Stimulated activated CD4-positive, alpha-beta T cell treated with anti-CD3 and anti-CD28 coated beads, TNF-alpha, amount 100 ng/mL, for 4 hours (primary cell): ENCODE measurements around the gene ALAS1.

Experiments used
- DNase-seq, 3 experiments: peaks; one replicate each; pipeline ENCODE4 v3.0.0-alpha.2; 2020; ENCODE audit warnings: low read depth in 3 of 3

Gene ALAS1

DNA sequence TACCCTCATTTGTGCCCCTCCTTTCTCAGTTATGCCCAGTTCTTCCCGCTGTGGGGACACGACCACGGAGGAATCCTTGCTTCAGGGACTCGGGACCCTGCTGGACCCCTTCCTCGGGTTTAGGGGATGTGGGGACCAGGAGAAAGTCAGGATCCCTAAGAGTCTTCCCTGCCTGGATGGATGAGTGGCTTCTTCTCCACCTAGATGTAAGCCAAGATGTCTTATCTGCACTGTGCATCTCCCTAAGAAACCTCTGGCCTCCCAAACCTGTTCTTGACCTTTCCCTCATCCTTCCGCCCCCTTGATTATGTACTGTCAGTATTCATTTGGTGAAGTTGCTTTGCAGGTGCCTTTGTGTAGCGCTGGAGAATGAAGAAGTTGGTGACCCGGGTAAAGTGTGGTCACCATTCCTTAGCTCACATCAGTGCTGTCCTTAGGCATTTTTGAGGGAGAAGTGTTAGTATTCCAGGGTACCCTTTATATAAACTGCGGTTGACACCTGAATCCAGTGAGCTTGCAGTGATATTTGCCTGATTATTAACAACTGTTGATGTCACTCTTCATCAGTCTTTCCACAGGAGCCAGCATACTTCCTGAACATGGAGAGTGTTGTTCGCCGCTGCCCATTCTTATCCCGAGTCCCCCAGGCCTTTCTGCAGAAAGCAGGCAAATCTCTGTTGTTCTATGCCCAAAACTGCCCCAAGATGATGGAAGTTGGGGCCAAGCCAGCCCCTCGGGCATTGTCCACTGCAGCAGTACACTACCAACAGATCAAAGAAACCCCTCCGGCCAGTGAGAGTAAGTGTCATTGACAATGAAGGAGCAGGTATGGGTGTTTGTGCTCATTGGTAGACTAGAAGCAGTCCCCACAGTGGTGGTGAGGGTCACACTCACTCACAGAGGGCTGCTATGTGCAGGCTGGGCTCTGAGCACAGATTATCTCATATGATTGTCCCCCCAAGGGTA is 966 bp downstream of the ALAS1 start:
- DNase-seq = no peak

DNA sequence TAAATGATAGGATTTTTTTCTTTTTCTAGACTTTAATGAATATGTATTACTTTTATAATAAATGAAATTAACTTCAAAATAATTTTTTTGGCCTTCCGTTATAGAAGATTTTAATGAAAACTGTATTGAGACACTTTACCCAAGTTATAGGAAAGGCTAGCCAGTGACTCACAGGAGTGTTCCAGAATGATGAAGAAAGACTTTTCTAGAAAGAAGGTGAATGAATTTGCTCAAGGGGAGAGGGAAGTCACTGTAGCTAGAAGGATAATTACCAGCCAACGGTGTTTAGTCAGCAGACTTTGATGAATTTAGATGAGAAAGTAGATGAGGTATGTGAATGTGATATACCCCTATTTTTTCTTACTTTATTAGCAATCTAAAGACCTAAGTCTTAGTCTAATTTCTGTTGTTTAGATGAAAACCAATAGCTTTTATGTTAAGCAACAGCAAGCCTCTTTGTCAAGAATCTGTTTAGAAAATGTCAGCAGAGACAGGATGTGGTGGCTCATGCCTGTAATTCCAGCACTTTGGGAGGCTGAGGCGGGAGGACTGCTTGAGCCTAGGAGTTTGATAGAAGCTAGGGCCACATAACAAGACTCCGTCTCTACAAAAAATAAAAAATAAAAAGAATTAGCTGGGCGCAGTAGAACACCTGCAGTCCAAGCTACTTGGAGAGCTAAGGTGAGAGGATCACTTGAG is 3.2 kb downstream of the ALAS1 start:
- DNase-seq = no peak

DNA sequence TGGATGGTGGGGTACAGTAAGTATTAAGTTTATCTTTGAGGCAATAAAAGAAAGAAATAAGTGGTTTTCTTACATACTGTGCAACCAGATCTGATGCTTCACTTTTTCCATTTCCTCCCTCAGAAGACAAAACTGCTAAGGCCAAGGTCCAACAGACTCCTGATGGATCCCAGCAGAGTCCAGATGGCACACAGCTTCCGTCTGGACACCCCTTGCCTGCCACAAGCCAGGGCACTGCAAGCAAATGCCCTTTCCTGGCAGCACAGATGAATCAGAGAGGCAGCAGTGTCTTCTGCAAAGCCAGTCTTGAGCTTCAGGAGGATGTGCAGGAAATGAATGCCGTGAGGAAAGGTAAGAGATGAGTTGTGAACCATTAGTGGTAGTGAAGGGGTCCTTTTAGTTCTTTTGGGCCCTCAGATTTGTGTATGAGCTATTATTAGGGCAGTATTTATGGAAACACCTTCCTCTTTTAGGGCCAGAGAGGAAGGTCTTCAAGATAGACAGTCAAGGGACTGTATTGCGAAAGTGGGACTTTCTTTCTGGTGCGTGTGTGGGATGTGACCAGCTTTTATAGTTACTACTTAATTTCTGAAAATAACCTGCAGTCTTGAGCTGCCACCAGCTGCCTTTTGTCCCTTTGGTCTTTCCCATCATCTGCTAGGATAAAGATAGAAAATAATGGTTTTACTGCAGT is 4.6 kb downstream of the ALAS1 start:
- DNase-seq = no peak

DNA sequence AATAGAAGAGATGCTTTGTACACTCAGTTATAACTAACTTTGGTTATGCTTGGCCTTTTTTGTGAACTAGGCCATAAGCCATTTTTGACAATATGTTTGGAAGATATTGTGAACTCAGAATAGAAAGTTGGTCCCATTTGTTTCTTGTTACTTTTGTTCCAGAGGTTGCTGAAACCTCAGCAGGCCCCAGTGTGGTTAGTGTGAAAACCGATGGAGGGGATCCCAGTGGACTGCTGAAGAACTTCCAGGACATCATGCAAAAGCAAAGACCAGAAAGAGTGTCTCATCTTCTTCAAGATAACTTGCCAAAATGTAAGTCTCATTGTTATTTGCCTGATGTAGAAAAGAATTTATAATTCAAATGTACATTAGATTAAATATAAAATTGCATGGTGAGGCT is 5.7 kb downstream of the ALAS1 start:
- DNase-seq = no peak

DNA sequence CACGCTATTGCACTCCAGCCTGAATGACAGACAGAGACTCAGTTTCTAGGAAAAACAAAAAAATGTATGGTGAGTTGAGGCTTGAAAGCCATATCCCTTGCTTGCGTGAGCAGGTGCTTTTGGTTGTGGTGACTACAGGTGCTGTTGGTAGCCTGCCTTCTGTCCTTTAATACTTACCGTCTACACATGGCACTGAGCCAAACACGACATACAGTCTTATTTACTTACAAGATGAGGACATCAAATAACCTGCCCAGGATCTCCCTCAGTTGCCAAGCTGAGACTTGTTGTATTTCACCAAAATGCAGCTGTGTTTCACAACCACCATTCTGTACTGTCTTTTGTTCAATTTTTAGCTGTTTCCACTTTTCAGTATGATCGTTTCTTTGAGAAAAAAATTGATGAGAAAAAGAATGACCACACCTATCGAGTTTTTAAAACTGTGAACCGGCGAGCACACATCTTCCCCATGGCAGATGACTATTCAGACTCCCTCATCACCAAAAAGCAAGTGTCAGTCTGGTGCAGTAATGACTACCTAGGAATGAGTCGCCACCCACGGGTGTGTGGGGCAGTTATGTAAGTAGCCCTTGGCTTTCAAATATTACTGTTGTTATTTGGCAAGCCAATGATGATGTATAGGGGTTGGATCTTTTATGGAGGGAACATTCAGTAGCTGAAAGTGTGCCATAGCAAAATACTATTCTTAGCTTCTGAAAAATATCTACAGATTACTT is 6.5 kb downstream of the ALAS1 start:
- DNase-seq = no peak

DNA sequence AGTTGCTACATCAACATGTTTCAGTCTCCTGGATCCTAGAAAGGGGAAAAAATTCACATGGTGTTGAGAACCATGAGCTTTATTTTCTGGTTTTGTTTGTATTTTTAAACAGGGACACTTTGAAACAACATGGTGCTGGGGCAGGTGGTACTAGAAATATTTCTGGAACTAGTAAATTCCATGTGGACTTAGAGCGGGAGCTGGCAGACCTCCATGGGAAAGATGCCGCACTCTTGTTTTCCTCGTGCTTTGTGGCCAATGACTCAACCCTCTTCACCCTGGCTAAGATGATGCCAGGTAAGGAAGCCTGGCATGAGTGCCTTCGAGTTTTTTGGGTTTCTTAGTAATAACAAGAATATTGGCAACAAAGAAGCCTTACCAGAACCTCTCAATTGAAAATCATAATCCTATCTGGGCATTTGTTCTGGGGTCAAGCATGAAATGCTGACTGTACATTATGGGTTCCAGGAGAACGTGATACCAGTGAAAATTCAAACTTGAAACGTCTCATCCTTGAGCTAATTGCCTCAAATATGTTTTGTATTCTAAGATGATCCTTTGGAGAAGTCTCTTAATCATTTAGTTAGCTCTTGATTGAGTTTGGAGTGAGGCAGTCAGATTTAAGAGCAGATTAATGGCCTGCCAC is 7.9 kb downstream of the ALAS1 start:
- no peak for DNase-seq

DNA sequence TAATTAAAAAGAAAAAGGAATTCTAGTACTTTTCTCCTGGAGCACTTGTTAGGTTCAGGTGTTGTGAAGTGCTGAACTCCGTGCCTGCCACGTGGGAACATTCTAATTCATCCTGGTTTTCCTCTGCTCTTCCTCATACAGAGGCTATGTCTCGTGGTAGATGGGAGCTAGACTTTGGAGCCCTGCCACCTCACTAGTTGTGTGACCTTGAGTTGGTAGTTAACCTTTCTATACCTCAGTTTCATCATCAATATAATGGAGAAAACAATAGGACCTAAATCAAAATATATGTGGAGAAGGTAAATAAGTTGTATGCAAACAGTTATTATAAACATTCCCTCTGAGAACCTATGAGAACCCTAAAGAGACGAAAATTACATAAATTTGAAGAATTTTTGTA is 10.6 kb downstream of the ALAS1 start:
- no peak for DNase-seq

DNA sequence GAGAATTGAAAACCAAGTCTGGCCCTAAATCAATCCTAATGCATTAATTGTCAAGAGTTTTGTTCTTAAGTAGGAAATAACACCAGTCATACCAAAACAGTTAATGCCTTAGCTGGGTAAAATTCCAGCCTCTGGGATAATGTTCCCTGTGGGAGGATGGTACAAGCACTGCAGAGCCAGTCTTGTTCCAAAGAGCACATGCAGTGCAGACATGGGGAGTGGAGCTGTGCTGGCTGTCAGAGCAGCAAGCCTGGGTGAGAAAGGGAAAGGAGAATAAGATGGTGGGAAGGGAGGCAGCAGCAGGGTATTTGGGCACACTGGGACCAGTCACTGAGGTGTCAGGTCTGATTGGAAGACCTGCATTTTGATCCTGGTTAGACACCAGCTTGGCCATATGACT is 12.1 kb downstream of the ALAS1 start:
- no peak for DNase-seq

DNA sequence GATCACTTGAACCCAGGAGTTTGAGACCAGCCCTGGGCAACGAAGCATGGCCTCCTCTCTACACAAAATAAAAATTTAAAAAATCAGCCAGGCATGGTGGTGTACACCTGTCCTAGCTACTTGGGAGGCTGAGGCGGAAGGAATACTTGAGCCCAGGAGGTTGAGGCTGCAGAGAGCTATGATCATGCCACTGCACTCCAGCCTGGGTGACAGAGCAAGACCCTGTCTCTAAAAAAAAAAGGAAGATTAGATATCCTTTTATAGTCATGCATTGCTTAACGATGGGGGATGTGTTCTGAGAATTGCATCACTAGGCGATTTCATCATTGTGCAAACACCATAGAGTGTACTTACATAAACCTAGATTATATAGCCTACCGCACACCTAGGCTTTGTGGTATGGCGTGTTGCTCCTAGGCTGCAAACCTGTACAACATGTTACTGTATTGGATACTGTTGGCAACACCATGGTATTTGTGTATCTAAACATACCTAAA is 12.6 kb downstream of the ALAS1 start:
- no peak for DNase-seq

DNA sequence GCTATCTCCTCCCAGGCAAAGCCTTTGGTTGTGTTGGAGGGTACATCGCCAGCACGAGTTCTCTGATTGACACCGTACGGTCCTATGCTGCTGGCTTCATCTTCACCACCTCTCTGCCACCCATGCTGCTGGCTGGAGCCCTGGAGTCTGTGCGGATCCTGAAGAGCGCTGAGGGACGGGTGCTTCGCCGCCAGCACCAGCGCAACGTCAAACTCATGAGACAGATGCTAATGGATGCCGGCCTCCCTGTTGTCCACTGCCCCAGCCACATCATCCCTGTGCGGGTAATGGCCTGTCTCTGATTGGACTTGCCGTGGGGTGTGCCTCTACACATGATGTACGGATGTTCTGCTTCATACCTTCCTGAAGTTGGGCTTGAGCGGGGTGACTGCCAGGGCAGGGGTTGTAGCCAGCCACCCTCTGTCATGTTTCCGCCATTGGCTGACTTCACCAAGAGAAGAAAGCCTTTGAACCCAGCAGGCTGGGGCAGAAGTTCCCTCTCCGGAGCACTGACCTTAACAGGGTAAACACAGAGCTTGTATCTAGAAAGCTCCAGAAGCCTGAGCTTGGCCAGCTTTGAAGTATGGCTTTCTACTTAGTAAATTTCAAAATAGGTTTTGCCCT is 13.4 kb downstream of the ALAS1 start:
- no peak for DNase-seq

DNA sequence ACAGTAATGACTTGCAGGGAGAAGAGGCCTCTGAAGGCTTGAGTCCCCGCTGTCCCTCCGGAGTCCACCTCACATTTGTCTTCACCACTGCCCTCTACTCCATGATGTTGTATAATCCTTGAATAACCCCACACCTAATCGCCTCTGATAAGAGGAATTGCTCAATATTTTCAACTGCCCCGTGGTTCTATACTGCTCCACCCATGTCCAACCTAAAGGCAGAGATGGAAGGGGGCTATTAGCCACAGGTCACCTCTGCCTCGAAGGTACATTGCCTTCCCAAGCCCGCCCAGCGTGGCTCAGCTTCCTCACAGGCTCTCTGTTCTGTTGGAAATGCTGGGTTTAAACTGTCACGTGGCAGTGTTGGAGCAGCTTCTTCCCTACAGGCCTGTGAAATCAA is 15.0 kb downstream of the ALAS1 start:
- DNase-seq = no peak

DNA sequence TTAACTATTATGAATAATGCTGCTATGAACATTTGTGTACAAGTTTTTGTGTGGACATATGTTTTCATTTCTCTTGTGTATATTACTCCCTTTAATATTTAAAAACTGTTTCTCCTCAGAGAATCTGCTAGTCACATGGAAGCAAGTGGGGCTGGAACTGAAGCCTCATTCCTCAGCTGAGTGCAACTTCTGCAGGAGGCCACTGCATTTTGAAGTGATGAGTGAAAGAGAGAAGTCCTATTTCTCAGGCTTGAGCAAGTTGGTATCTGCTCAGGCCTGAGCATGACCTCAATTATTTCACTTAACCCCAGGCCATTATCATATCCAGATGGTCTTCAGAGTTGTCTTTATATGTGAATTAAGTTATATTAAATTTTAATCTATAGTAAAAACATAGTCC is 15.9 kb downstream of the ALAS1 start:
- no peak for DNase-seq

DNA sequence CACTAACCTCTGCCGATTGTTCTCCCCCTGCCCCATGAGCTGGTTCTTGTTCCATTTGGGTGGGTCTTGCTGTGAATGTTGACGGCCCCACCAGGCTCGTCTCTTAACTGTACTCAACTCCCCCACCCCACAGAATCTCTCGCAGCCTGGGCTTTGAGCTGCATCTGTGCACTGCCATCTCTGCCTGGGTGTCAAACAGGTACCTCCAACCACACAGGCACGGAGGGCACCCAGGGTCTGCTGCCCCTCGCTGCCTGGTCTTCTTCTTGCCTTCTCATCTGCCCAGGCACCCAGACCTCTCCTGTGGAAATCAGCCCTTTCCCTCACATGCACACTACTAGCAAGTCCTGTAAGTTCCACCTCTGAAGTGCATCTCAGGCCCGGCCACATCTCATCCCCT is 17.4 kb downstream of the ALAS1 start:
- no peak for DNase-seq

DNA sequence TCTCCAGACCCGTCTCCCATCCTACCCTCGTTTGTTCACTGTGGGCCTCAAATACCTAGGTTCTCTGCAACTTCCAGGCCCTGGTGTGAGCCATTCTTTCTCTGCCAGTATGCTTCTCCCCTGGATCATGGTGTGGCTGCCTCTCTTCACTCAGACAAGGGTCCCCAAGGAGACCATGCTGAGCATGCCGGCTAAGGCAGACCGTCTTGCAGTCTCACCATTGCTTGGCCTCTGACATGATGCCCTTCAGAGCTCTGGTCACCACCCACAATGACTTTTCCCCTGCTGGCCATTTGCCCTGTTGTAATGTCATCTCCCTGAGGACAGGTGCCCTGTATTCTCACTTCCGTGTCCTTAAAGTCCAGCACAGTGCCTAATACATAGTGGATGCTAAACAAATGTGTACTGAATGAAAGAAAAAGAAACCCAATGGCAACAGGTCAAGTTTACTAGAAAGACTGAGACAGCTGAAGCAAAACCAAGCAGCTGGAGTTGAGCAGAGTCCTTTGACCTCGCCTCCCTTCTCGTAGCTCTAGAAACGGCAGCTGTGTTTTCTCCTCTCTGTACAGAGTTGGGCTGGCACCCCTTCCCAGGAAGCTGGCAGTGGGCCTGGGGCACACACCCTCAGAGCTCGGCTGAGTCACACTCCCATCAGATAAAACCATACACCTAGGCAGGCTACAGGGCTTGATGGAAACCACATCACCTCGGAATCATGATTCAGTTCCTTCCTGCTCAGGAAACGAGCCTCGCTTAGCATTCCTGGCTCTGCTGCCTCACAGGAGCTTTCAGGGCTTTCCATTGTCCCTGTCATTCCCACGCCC is 18.8 kb downstream of the ALAS1 start:
- peak in 2 of 3 experiments; percentile 42 to 47 for DNase-seq

DNA sequence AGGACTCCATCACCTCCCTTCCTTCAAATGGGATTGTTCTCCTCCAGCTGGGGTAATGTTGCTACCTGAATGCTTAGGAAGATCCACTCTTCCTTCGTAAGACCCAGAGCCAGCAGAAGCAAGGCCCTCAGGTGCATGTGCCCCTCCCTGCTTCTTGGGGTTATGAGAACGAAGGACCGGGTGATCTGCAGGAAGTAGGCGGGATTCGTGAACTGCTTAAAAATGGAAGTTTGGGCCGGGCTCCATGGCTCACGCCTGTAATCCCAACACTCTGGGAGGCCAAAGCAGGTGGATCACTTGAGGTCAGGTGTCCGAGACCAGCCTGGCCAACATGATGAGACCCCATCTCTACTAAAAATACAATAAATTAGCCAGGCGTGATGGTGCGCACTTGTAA is 19.4 kb downstream of the ALAS1 start:
- no peak for DNase-seq

DNA sequence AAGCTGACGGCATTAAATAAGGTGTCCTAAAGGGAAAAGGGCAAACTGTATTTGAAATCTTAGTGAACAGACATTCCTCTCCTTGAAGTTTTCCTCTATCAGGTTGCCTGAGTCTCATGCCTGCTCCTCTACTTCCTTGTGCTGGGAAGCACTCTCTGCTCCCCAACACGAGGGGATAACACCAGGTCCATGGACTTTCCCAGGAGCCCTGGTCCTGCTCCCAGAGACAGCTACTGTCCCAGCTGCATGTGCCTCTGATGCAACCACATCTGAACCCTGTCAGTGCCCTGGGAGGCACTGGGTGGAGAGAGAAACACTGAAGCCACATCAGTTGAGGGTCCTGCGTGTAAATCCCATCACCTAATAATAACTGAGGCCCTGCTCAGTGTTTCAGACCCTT is 20.1 kb downstream of the ALAS1 start:
- no peak for DNase-seq

DNA sequence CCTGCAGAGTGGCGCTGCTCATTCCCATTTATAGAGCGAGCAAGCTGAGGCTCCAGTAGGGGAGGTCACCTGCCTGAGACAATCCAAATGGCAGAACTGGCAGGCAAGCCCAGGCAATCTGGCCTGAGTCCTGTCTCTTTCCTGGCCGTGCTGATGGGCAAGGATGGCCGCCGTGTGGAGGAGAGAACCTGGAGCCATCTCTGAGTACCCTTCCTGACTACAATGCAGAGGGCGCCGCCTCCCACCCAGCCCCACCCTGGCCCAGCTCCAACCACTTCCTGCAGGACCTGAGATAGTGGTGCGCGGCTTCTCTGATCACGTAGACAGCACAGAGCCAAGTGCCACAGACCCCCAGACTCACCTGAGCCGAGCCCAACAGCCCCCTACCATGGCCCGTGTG is 20.5 kb downstream of the ALAS1 start:
- no peak for DNase-seq

DNA sequence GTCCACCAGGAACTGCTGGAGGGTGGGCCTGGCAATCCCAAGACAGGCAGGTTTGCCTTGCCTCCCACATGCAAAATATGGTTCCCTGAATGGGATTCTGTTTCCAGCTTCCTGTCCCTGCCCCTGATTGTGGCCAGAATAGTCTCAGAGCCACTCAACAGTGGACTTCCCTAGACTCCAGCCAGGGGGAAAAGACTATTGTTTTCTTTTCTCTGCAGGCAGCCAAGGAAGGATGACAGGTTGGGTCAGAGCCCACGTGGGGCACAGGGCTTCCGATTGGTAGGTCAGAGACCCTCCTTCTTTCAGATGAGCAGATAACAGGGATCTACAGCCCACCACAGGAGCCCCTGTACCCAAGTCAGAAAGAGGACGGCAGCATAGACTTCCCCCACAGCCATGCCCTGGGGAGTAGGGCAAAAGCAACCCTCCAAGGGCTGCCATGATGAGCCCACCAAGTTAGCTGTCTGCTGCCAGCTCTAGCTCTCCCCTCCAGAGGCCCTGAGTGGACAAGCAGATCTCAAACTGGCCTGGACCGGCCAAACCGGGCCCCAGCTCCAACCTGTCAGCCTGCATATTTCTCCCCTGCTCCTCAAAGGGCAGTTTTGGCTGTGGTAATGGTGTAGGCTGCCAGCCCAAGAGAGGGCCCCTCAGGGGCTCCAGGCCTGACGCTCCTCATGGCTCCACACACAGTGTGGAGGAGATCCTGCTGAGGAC is 21.1 kb downstream of the ALAS1 start:
- no peak for DNase-seq

DNA sequence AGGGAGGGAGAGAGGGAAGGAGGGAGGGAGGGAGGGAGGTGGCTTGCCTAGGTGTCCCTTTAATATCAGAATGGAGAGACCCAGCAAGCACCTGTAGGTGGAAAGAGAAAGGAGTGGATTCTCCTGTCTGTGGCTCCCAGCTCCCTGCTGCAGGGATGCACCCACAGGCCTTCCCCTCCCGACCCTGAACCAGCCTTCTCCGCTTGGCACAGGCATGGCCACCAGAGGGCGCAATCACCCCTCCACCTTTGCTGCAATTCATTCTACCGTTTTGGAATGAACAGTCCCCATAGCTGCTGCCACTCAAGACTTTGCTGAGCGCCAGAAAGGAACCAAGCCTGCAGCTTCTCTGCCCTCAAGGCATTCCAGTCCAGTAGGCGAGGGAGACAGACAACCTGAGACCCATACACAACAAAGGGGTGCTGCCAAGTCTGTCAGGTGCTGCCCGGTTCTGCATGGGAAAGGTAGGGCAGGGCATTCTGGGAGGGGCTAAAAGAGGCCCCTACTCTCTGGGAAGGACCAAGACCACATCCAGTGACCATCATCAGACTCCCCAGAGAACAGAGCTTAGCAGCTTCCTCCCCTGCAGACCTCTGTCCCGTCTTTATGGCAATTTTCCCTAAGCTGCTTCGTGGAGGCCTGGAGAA is 22.5 kb downstream of the ALAS1 start:
- peak; percentile 69 to 91 (median 77) for DNase-seq
